ENCODE measurements around the gene SPRYD7. TPM values are rescaled to one million over a fixed set of nuclear protein-coding genes. Genes with fewer than 3 reads are reported as not detected.

SPRYD7 gene
- total and polyA plus RNA-seq, 2 experiments from 2014 or later: 9.0 to 16.6 TPM

DNA sequence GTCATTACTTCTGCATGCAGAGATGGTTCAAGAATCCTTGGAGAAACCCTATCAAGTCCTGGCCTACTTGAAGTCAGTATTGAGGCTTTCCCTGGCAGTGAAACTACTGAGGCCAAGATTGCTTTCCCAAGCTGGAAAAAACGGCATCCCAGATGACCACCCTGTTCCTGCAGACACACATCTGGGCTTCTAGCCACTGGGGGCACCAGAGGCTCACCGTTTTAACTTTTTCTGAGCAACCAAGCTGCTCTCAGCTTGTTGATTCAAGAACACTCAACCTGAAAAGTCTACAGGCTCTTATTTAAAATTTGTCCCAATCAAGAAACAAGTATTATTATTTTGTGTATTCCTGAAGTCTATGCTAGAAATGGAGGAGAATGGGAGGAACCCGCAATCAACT lies 66.6 kb downstream of the SPRYD7 start:
- no peak overlapping the region for H3K4me3 ChIP-seq

GRCh38 chr13:49867834-49868233 lies 68.3 kb downstream of the SPRYD7 start:
- no peaks in the 10 kb centered on the region for H3F3A ChIP-seq (ENCODE audit: insufficient read depth)
- H4K20me1 ChIP-seq (ENCODE audit: insufficient read depth): no peaks in the 10 kb centered on the region
- in situ Hi-C loops (cut with MboI): no loop called here

More for the DNA sequence above, 66.6 kb downstream of the SPRYD7 start:
- H3K79me2 ChIP-seq (ENCODE audit: insufficient read depth): no peaks in the 10 kb centered on the region
- peak; percentile 34 for DNase-seq
- TF ChIP-seq EZH2 (IDR thresholded peaks at IDR 0.05; ENCODE audit: insufficient read depth, poor library complexity, severe bottlenecking) (no peak), EZH2phosphoT487 (IDR thresholded peaks at IDR 0.05; ENCODE audit: insufficient read depth, low read depth) (no peak)
- 38 to 42% methylated on average over 3 of the region's 3 CpGs for WGBS, 2 experiments (ENCODE audit: low coverage in 1 of 2, low lambda C conversion rate in 2 of 2, missing lambda C conversion rate in 2 of 2)
- H3K9me3 ChIP-seq (ENCODE audit: low read depth): no peaks in the 10 kb centered on the region
- no peaks in the 10 kb centered on the region for H4K20me1 ChIP-seq (ENCODE audit: insufficient read depth)
- H3K9me2 ChIP-seq (ENCODE audit: insufficient read depth): no peaks in the 10 kb centered on the region
- H3K27ac ChIP-seq: no peak overlapping the region
- H3F3A ChIP-seq (ENCODE audit: insufficient read depth): no peaks in the 10 kb centered on the region
- no peak overlapping the region for H3K9ac ChIP-seq
- H3K4me2 ChIP-seq (ENCODE audit: unreplicated experiment): no peak overlapping the region
- no peaks in the 10 kb centered on the region for H3K4me1 ChIP-seq (ENCODE audit: insufficient read depth)
- H2AFZ ChIP-seq: no peak overlapping the region
- no peaks in the 10 kb centered on the region for H3K27me3 ChIP-seq (replicated peaks; ENCODE audit: insufficient read depth)
- no peaks in the 10 kb centered on the region for H3K36me3 ChIP-seq (ENCODE audit: low read depth)
- in situ Hi-C loops (cut with MboI): no loop called here

DNA sequence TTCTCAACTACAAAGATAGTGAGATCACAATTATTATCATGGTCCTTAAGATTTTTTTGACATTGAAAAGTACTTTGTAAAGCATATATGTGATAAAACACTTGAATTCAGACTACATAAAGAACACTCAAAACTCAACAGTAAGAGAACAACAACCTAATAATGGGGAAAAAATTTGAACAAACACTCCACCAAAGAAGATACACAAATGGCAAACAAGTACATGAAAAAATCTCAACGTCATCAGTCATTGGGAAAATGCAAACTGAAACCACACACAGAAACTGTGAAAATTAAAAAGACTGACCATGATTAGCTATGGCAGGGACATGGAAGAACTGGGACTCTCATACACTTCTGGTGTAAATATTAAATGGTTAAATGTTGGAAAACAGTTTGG lies 70.9 kb downstream of the SPRYD7 start:
- TF ChIP-seq EZH2phosphoT487 (IDR thresholded peaks at IDR 0.05; ENCODE audit: insufficient read depth, low read depth) (no peak), EZH2 (IDR thresholded peaks at IDR 0.05; ENCODE audit: insufficient read depth, poor library complexity, severe bottlenecking) (no peak)
- Histone ChIP-seq H2AFZ (no peak overlapping the region), H3K27me3 (replicated peaks; ENCODE audit: insufficient read depth) (no peaks in the 10 kb centered on the region), H4K20me1 (ENCODE audit: insufficient read depth) (no peaks in the 10 kb centered on the region), H3K9me3 (ENCODE audit: low read depth) (no peaks in the 10 kb centered on the region), H3K79me2 (ENCODE audit: insufficient read depth) (no peaks in the 10 kb centered on the region), H3F3A (ENCODE audit: insufficient read depth) (no peaks in the 10 kb centered on the region), H3K27ac (no peak overlapping the region), H3K36me3 (ENCODE audit: low read depth) (no peaks in the 10 kb centered on the region), H3K9me2 (ENCODE audit: insufficient read depth) (no peaks in the 10 kb centered on the region), H3K9ac (no peak overlapping the region), H3K4me3 (no peak overlapping the region), H3K4me1 (ENCODE audit: insufficient read depth) (peaks cover 2% of the 10 kb centered on the region), H3K4me2 (ENCODE audit: unreplicated experiment) (no peak overlapping the region)
- 43 to 58% methylated on average over 1 of the region's 1 CpG for WGBS, 2 experiments (ENCODE audit: low coverage in 1 of 2, low lambda C conversion rate in 2 of 2, missing lambda C conversion rate in 2 of 2)
- DNase-seq: no peak
- in situ Hi-C loops (cut with MboI): no loop called here

More at GRCh38 chr13:49867834-49868233, 68.3 kb downstream of the SPRYD7 start:
- Histone ChIP-seq H3K36me3 (ENCODE audit: low read depth) (no peaks in the 10 kb centered on the region), H3K4me2 (ENCODE audit: unreplicated experiment) (no peak overlapping the region), H3K9me3 (ENCODE audit: low read depth) (no peaks in the 10 kb centered on the region), H3K27ac (no peak overlapping the region), H2AFZ (no peak overlapping the region), H3K4me1 (ENCODE audit: insufficient read depth) (no peaks in the 10 kb centered on the region), H3K27me3 (replicated peaks; ENCODE audit: insufficient read depth) (no peaks in the 10 kb centered on the region), H3K79me2 (ENCODE audit: insufficient read depth) (no peaks in the 10 kb centered on the region), H3K4me3 (no peak overlapping the region), H3K9me2 (ENCODE audit: insufficient read depth) (no peaks in the 10 kb centered on the region), H3K9ac (no peak overlapping the region)
- WGBS, 2 experiments (ENCODE audit: low coverage in 1 of 2, low lambda C conversion rate in 2 of 2, missing lambda C conversion rate in 2 of 2): 51 to 64% methylated on average over 7 to 8 of the region's 8 CpGs
- TF ChIP-seq EZH2 (IDR thresholded peaks at IDR 0.05; ENCODE audit: insufficient read depth, poor library complexity, severe bottlenecking) (no peak), EZH2phosphoT487 (IDR thresholded peaks at IDR 0.05; ENCODE audit: insufficient read depth, low read depth) (no peak)
- no peak for DNase-seq

- H4K20me1 ChIP-seq (ENCODE audit: insufficient read depth): no peaks in the 10 kb centered on the region
- H3K9ac ChIP-seq: no peak overlapping the region
- in situ Hi-C loops (cut with MboI): no loop called here
- no peak for DNase-seq
- peaks cover 4% of the 10 kb centered on the region for H3F3A ChIP-seq (ENCODE audit: insufficient read depth)
- H3K36me3 ChIP-seq (ENCODE audit: low read depth): no peaks in the 10 kb centered on the region
- H3K4me3 ChIP-seq: no peak overlapping the region
- no peaks in the 10 kb centered on the region for H3K9me2 ChIP-seq (ENCODE audit: insufficient read depth)
- no peak for TF ChIP-seq EZH2 (IDR thresholded peaks at IDR 0.05; ENCODE audit: insufficient read depth, poor library complexity, severe bottlenecking)
- H3K9me3 ChIP-seq (ENCODE audit: low read depth): no peaks in the 10 kb centered on the region
- H3K79me2 ChIP-seq (ENCODE audit: insufficient read depth): no peaks in the 10 kb centered on the region
- H3K27ac ChIP-seq: no peak overlapping the region
- no peak overlapping the region for H3K4me2 ChIP-seq (ENCODE audit: unreplicated experiment)
- no peaks in the 10 kb centered on the region for H3K27me3 ChIP-seq (replicated peaks; ENCODE audit: insufficient read depth)
- no peak overlapping the region for H2AFZ ChIP-seq
- peaks cover 9% of the 10 kb centered on the region for H3K4me1 ChIP-seq (ENCODE audit: insufficient read depth)
Observed at GRCh38 chr13:49864509-49864908, 71.6 kb downstream of the SPRYD7 start.

Small RNA genes within 50 kb of the gene (small RNA-seq; reads per million reads assigned to genes)
- gene RNY4P30 (ENCODE audit: low read depth, low replicate concordance) (not detected), gene RNY4P9 (ENCODE audit: low read depth, low replicate concordance) (0.74 reads per million, percentile 25 among the genes with 10 or more reads in this experiment)

Other genes starting within 250 kb of the SPRYD7 start
- gene EBPL, start 244.9 kb downstream of the SPRYD7 start, total RNA-seq (2014; rRNA removed; shearing (Covaris generic)): 54.3 and 68.3 TPM in 2 replicates
- gene EBPL, start 244.9 kb downstream of the SPRYD7 start, polyA plus RNA-seq (2016; fragmentation: Nextera tagmentation; extraction: Ambion mirVana): 65.0 and 67.7 TPM in 2 replicates
- gene KPNA3, start 143.7 kb downstream of the SPRYD7 start, total RNA-seq (2014; rRNA removed; shearing (Covaris generic)): 33.0 and 36.4 TPM in 2 replicates
- 29.8 and 34.9 TPM in 2 replicates for gene KPNA3, start 143.7 kb downstream of the SPRYD7 start, polyA plus RNA-seq (2016; fragmentation: Nextera tagmentation; extraction: Ambion mirVana)
- gene TRIM13, start 60.7 kb upstream of the SPRYD7 start, total RNA-seq (2014; rRNA removed; shearing (Covaris generic)): 20.2 and 22.3 TPM in 2 replicates
- 24.0 and 24.3 TPM in 2 replicates for gene TRIM13, start 60.7 kb upstream of the SPRYD7 start, polyA plus RNA-seq (2016; fragmentation: Nextera tagmentation; extraction: Ambion mirVana)
- gene KCNRG, start 79.1 kb upstream of the SPRYD7 start, total RNA-seq (2014; rRNA removed; shearing (Covaris generic)): 0.97 TPM in 1 of 2 replicates, not detected in the other
- 0.15 and 0.30 TPM in 2 replicates for gene KCNRG, start 79.1 kb upstream of the SPRYD7 start, polyA plus RNA-seq (2016; fragmentation: Nextera tagmentation; extraction: Ambion mirVana)